AG04449 (cell line): ENCODE measurements around the gene AKR1C4.

ENCODE experiments used
- CTCF ChIA-PET: fragments of 350-600 bp; formaldehyde crosslinking; extraction: SDS; loops from one replicate; lab custom pipeline; 2021; ENCODE audit warnings: antibody characterized with exemption; lab: Yijun Ruan, JAX
- POLR2A ChIA-PET: fragments of 400-600, 350-600 bp; formaldehyde crosslinking; extraction: SDS; loops from one replicate; lab custom pipeline; 2020; ENCODE audit warnings: antibody characterized with exemption, inconsistent platforms; lab: Yijun Ruan, JAX
- DNase-seq: peaks from one replicate; pipeline ENCODE4 v3.0.0-alpha.2; 2010; ENCODE audit warnings: low read depth, low spot score
- H3K4me3 ChIP-seq: 2 replicates; pipeline ENCODE4 v1.5.1; 2011; ENCODE audit warnings: low read depth, mild to moderate bottlenecking, control low read depth, low read length
- CTCF ChIP-seq: IDR thresholded peaks from one replicate; pipeline ENCODE4 v1.5.1; 2011; ENCODE audit warnings: mild to moderate bottlenecking, moderate library complexity, low read length, control low read depth, inconsistent platforms; ENCODE audit not compliant: insufficient read depth; ENCODE audit errors: missing control alignments

The AKR1C4 gene

DNA sequence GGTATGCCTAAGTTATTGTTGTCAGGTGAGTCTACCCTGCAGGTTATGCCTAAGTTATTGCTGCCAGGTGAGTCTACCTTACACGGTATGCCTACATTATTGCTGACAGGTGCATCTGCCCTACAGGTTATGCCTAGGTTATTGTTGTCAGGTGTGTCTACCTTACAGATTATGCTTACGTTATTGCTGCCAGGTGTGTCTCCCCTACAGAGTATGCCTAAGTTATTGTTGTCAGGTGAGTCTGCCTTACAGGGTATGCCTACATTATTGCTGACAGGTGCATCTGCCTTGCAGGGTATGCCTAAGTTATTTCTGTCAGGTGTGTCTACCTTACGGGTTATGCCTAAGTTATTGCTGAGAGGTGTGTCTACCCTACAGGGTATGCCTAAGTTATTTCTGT is 64.2 kb downstream of the AKR1C4 start:
- no peak for TF ChIP-seq CTCF
- no peak for DNase-seq
- H3K4me3 ChIP-seq = no peak overlapping the region
- ChIA-PET POLR2A (no interaction called here), CTCF (interaction anchor here (1.8 kb wide), 1 partner anchor 23 kb away, joined by 6 read pairs; no protein-coding TSS in a partner anchor)

DNA sequence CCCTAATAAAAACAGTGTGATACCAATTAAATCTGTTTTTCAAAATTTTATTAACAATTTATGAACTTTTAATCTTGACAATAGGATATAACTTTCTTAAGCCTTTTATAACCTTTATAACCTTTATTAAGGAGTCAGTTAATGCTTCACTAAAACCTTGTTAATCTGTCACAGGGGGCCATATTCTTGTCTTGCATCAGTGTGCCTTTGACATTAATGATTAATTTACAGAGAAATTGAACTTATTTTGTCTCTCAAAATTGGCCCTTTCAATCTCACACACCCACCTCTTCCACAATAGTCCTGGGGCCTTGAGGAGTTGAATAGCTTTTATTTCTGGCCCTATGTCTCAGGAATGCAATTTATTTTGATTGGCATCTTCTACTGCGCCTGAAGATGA is 68.5 kb downstream of the AKR1C4 start:
- CTCF ChIA-PET = no interaction called here

DNA sequence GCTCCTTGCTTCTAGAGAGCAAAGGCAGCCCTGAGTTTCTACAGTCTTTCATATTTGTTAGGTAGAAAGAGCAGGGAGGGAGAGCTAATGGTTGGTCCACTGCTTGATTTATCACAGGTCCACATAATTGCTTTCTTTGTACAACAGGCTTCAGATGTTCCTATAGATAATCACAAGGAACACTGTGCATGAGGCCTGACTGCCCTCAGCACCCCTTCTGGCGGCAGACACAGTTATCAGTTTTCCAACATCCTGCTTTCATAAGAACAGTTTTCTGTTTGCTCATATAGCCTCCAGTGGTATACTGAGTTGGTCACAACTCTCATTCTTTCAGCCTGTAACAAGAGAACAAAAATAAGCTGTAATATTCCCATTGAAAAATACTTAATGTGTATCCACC is 69.7 kb downstream of the AKR1C4 start:
- H3K4me3 ChIP-seq = no peak overlapping the region
- no peak for DNase-seq
- ChIA-PET POLR2A (no interaction called here), CTCF (no interaction called here)
- TF ChIP-seq CTCF = no peak

More for the DNA sequence above, 68.5 kb downstream of the AKR1C4 start:
- POLR2A ChIA-PET = no interaction called here
- no peak for DNase-seq
- TF ChIP-seq CTCF = no peak
- no peak overlapping the region for H3K4me3 ChIP-seq

GRCh38 chr10:5266804-5267203 is 70.2 kb downstream of the AKR1C4 start:
- ChIA-PET POLR2A (no interaction called here), CTCF (no interaction called here)
- TF ChIP-seq CTCF = no peak
- no peak overlapping the region for H3K4me3 ChIP-seq
- DNase-seq = no peak

GRCh38 chr10:5268234-5268633 is 71.6 kb downstream of the AKR1C4 start:
- no peak for TF ChIP-seq CTCF
- no peak overlapping the region for H3K4me3 ChIP-seq
- DNase-seq = no peak
- POLR2A ChIA-PET = no interaction called here
- CTCF ChIA-PET = no interaction called here
